Stimulated activated CD8-positive, alpha-beta memory T cell treated with anti-CD3 and anti-CD28 coated beads, Interleukin-4, amount 100 ng/mL, for 48 hours (primary cell): ENCODE measurements around the gene SETD7.
"Not testable (repeated sequence)": the region's sequence is repeated elsewhere in the genome, so short reads cannot be mapped to it uniquely, and the experiment has no call there.

Experiments used
- DNase-seq: peaks from one replicate; pipeline ENCODE4 v3.0.0-alpha.2; 2020

The SETD7 gene

DNA sequence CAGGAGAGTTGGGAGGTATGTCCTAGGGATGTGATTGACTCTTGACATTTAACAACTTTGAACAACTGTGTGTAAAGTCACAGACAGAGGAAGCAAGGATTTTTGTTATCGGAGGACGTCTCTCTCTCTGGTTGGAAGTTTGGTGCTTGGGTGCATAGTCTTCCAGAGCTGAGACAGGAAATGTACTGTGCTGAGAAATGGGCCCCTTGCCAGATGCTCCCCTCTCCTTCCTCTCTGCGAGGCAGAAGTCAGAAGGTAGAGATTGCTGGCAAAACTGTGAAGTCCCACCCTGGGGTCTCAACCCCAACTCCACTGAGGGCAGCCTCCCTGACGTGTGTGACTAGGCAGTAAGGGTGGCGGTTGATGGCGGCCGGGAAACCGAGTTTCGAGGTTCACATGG, 49.2 kb downstream of the SETD7 start:
- no peak for DNase-seq

DNA sequence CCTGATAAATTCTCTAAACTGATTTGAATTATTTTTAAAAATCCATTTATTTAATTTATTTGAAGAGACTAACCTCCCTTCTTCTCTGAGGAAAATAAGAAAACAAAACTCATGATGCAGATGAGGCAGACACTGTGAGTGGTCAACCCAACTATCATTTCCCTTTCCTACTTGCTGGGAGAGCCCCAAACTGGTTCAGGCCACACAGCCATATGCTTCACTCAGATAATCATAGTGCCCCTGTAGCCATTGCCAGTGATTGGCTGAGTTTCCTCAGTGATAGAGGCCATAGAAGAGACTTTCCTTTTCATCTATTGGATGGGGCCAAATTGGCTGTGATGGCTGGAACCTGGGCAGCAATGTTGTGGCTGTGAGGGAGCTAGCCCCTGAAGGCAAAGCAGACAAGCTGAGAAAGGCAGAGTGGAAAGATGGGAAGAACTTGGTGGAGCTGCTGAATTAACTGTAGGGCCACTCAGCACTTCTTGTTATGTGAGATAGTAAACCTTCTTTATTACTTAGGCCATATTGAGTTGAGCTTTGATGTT, 52.3 kb downstream of the SETD7 start:
- no peak for DNase-seq

DNA sequence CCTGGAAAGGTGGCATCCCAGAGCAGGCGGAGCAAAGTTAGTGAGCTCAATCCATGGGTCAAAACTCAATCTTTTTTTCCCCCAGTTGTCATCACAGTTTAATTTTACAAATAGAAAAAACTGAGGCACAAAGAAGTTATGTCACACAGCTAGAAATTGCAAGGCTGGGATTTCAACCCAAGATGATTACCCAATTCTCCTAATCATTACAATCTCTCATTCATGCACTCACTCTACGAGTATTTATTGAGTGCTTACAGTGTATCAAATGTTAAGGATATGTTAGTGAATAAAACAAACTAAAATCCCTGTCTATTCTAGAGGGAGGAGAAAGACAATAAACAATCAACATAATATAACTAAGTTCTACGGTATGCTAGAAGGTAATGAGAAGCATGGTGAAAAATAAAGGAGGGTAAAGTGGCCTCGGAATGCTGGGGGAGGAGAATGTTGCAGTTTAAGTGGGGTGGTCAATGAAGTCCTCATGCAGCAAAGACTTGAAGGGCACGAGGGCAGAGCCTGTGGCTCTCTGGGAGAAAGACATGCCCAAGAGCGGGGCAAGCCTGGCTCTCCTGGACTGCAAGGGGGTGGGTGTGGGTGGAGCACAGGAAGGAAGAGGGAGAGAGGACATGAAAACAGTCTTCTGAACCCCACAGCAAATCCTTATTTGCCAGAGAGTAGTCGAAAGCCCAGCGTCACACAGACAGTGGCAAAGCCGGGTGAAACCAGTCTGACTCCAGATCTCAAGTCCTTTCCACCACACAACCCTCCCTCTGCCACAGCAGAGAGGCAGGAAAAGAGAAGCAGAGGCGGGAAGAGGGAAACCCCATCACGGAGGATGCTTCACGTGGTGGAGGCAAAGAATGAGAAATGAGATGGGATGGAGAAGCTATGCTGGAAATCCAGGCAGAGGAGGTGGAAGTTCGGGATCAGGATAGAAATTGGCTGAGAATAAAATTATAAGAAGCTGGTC, 53.8 kb downstream of the SETD7 start:
- DNase-seq = no peak

DNA sequence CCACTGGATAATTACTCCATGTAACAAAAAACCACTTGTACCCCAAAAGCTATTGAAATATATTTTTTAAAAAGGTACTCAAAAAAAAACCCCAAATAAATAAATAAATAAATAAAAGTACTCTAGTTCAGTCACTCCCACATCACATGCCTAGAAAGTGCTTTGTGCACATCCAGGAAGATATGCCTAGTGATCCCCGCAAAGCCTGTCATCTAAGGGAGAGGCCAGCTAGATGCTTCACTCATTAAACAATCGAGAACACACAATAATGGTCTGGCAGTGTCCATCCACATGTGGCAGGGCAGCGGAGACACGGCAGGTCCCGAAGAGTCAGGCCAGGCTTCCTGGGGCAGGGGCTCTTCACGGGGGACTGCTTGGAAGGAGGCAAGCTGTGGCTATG, 54.5 kb downstream of the SETD7 start:
- DNase-seq = no peak

DNA sequence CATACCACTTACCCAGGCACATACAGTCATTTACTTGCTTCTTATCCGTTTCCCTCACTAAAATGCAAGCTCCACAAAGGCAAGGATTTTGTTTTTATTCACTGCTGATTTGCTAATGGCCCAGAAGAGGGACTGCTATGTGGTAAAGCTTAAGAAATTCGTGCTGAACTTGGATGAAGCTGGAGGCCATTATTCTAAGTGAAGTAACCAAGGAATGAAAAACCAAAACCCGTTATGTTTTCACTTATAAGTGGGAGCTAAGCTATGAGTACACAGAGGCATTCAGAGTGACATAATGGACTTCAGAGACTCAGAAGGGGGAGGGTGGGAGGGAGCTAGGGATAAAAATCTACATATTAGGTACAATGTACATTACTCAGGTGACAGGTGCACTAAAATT, 54.9 kb downstream of the SETD7 start:
- no peak for DNase-seq

DNA sequence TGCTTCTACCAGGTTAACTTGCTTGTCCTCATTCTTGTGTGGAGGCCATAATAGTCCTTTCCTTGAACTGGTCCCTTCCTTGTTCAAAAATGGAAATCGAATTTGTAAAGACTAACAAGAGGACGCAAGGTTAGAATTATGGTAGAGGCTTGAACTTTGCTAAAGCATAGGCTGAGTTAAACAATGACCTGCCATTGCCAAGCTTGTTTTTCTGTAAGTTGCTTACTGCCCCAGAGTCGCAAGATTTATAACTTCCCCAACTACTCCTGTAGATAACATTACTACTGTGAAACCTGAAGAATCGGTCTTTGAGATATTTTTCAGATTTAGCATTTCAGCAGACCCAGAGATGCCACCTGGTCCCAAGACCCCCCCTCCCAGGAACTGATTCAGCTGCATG, 56.8 kb downstream of the SETD7 start:
- DNase-seq = no peak

DNA sequence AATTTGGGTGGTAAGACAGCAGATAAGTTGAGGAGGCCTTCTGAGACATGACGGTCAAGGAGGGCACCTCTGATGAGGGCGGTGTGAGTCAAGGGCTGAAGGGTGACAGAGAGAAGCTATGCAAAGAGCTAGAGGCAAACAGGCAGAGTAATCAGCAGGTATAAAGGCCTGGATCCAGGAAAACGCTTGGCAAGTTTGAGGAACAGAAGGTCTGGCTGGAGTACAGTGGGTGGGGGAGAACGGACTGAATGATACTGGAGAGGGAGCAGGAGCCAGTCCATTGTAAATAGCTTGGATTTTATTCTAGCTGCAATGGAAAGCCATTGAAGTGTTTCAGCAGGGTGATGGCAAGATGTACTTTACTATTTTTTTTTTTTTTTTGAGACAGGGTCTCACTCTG, 62.8 kb downstream of the SETD7 start:
- no peak for DNase-seq

DNA sequence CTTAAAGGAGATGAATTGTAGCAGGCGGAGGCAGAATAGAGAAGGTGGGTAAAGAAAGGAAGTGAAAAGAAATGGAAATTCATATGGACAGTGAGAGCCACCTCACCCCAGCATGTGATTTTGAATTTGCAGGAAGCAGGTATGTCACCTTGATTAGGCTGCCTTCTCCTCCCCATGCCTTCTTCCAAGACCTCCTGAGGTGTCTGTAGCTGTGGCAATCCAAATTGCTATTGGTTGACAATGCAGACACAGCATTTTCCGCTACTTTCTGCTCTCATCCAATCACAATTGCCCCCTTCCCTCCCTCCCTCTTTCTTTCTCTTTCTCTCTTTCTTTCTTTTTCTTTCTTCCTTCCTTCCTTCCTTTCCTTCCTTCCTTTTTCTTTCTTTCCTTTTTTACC, 63.6 kb downstream of the SETD7 start:
- DNase-seq = no peak

DNA sequence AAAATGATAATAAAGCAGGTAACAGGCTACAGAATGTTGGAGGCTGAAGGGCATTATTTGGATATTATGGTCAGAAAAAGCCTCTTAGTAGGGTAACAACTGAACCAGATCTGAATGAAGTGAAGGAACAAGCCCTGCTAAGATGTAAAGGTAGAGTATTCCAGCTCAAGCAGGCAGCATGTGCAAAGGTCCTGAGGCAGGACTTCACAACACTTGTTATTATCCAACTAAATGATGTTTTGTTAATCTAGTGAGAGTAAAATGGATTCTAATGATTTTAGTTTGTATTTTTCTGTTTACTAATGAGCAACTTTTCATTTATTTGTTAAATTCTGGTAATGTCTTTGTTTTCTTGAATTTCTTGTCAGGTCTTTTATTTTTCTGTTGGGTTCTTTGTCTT, 66.4 kb downstream of the SETD7 start:
- DNase-seq = no peak

DNA sequence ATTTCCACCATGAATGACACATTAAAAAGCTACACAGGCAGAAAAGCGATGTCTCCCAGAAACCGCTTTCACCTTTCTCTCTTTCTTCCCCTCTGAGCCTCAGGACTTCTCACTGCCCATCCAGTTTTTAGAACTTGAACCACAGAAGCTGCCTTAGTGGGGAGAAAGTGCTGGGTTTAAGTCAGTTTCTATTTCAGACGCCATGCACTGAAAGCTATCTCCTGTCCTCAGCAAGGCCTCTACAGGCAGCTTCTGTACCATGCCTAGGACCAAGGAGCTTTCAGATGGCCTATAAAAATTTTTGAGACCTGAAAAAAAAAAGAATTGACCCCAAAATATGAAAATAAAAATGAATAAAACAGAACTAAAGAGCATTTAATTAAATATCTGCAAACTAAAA, 67.6 kb downstream of the SETD7 start:
- no peak for DNase-seq

DNA sequence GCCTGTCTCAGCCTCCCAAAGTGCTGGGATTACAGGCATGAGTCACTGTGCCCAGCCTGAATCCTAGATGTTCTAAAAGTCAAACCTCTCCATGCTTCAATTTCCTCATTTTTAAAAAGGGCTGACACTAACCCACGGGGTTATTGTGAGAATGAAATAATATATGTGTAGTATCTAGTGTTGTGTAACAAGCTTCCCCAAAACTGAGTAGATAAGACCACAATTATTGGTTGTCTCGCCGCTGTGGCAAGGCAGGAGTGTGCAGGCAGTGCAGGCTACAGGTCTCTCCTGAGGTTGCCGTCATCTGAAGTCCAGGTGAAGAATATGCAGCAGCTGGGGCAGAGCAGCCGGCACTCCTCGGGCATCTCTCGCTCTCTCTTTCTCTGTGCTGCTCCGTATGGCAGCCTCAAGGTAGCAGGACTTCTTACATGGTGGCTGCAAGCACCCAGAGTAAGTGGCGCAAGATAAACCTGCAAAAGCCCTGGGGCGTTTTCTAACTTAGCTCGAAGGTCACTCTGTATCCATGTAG, 71.2 kb downstream of the SETD7 start:
- DNase-seq = no peak

DNA sequence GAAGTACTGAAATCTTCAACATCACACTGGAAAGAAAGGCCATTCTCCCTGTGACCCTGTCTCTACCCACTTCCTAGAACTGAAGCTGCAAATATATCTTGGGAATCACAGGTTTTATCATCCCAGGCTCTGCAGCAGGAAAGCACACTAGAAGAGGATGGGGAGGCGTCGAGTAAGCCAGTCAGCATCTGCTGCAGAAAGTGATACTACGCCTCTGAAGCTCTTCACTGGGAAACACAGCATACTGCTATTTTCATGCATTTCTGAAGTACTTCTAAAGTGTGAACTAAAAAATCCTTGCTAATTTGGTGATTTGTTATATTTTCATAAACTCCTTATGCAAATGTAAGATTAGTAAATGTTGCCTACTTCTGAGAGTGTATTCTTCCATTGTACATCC, 73.0 kb downstream of the SETD7 start:
- no peak for DNase-seq

DNA sequence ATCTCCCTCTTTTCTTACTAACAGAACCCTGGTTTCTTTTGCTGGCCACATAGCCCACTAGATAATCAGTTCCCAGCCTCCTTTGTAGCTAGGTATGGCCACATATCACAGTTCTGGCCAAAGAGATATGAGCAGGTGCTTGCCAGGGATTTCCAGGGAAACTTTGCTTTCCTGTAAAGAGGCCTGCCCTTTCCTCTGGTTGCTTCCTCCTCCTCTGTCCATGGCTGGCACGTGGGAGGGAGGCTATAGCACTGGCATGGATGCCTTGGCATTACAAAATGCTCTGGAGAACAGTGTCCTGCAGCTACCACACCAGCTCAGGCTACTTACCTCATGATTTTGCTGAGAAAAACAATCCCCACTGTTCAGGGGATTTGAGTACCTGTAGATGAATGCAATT, 74.6 kb downstream of the SETD7 start:
- no peak for DNase-seq

DNA sequence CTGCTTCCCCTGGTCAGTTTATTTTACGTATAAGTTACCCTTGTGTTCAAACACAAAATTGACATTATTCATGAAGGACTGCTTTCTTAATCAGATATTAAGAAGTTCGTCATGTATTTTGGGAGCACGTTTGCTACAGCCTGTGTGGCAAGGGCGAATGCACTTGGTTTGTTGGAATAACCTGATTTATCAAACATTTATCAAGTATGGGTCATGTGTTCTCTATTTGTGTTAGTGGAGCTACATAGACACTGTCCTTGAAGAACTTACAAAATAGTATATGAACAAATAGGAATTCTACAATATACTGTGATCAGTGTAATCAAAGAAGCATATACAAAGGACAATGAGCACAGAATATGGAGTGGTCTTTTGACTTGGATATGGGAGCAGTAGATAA, 79.7 kb downstream of the SETD7 start:
- no peak for DNase-seq

DNA sequence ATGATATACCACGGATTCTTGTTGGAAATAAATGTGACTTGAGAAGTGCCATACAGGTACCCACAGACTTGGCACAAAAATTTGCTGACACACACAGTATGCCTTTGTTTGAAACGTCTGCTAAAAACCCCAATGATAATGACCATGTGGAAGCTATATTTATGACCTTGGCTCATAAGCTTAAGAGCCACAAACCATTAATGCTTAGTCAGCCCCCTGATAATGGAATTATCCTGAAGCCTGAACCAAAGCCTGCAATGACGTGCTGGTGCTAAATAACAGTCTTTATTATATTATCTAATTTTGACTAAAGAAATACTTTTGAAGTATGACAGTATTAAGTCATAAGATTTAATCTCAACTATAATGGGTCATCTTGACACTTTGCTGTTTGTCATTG, 83.2 kb downstream of the SETD7 start:
- no peak for DNase-seq

DNA sequence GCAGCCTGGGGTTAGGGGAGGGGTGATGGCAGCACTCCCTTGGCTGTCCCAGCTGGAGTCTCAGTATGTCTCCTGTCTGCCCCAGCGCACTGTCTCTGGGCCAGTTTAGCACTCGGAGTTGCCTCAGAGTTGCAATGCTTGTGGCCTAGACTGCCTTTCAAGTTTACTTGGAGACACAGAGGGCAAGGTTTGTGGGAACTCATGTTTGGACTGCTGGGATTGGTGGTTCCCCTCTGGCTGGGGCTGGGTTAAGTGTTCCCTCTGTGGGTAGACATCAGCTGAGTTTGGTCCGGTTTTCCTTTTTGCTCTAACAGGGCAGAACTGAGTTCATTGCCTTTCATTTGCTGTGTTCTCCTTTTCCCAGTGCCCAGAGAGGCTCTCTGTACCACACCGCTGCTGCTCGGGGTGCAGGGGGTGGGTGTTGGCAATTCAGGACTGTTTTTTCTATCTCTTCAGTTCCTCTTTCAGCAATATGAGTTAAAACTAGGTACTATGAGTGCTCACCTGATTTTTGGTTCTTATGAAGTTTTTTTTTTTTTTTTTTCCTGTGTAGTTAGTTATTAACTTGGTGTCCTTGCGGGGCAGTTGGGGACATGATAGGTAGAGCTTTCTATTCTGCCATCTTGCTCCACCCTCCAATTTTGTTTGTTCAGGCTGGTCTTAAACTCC, 84.9 kb downstream of the SETD7 start:
- DNase-seq = no peak

DNA sequence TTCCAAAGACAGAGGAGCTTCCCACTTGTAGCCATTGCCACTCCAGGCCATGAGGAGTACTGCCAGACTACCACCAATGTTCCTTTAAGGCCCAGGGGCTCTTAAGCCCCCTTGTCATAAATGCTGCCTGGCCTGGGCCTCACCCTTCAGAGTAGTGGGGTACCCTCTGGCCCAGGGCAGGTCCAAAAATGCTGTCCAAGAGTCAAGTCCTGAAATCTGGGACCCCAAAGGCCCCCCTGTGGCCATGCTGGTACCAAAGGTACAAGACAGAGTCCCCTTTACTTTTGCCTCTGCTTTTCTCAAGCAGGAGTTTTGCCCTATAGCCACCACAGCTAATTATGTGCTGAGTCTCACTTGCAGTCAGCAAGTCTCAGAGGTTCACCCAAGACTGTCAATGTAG, 85.7 kb downstream of the SETD7 start:
- no peak for DNase-seq

DNA sequence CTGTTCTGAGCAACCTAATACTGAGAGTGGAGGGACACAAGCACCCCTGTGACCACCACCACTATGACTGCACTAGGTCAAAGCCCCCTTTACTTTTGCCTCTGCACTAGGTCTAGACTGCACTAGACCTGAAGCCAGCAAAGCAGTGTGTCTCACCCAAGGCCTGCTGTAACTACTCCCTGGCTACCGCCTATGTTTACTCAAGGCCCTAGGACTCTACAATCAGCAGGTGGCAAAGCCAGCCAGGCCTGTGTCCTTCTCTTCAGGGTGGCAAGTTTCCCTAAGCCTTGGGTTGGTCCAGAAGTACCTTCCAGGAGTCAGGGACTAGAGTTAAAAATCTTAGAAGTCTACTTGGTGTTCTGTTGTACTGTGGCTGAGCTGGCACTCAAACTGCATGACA, 86.2 kb downstream of the SETD7 start:
- DNase-seq = no peak

DNA sequence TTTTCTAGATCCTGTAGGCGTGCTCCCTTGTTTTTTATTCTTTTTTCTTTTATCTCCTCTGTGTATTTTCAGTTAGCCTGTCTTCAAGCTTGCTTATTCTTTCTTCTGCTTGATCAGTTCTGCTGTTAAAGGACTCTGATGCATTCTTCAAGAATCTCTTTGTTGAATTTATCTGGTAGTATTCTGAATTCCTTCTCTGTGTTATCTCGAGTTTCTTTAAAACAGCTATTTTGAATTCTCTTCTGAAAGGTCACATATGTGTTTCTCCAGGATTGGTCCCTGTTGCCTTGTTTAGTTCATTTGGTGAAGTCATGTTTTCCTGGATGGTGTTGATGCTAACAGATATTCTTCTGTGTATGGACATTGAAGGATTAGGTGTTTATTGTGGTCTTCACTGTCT, 86.8 kb downstream of the SETD7 start:
- DNase-seq = no peak

DNA sequence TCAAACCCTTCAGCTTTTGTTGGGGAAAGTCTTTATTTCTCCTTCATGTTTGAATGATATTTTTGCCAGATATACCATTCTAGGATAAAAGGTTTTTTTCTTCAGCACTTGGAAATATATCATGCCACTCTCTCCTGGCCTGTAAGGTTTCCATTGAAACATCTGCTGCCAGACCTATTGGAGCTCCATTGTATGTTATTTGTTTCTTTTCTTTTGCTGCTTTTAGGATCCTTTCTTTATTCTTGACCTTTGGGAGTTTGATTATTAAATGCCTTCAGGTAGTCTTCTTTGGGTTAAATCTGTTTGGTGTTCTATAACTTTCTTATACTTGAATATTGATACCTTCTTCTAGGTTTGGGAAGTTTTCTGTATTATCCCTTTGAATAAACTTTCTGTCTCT, 87.3 kb downstream of the SETD7 start:
- not testable (repeated sequence) for DNase-seq

DNA sequence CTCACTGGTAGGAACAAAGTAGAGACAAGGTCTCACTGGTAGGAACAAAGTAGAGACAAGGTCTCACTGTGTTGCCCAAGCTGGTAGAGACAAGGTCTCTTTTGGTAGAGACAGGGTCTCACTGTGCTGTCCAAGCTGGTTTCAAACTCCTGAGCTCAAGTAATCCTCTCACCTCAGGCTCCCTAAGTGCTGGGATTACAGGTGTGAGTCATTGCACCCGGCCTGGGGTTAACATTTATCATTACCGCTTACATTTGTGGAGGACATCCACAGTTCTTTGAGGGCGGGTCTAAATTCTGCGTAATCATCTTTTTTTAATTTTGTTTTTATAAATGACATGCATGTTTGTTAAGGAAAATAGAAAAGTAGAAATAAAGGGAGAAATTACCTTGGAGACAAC, 90.1 kb downstream of the SETD7 start:
- no peak for DNase-seq

DNA sequence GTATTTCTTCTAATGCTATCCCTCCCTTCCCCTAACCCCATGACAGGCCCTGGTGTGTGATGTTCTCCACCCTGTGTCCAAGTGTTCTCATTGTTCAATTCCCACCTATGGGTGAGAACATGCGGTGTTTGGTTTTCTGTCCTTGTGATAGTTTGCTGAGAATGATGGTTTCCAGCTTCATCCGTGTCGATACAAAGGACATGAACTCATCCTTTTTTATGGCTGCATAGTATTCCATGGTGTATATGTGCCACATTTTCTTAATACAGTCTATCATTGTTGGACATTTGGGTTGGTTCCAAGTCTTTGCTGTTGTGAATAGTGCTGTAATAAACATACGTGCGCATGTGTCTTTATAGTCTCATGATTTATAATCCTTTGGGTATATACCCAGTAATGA, 91.5 kb downstream of the SETD7 start:
- DNase-seq = not testable (repeated sequence)

DNA sequence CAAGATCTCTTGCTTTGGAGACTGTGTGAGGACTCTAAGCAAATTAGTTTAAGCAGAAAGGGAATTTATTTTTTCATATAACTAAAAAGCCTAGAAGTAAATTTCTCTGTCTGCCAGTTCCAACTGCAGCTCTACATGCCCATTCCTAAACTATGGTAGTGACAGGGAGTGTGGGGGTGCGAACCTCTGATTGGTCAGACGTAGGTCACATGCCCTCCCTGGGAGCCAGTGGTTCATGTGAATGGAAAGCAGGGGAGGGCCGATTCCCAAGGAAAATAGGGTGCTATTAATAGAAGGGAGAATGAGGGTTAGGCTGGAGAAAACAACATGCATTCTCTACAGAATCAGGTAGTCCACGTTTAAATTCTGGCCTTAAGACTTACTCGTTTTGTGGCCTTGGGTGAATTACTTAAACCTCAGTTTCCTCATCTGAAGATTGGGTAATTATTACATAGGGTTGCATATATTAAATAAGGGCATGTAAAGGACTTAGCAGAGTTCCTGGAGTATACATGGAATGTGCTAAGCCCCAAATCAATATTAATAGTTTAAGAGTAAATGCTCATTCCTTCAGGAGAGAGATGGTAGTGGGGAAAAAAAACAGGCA, 94.9 kb downstream of the SETD7 start:
- DNase-seq = no peak

DNA sequence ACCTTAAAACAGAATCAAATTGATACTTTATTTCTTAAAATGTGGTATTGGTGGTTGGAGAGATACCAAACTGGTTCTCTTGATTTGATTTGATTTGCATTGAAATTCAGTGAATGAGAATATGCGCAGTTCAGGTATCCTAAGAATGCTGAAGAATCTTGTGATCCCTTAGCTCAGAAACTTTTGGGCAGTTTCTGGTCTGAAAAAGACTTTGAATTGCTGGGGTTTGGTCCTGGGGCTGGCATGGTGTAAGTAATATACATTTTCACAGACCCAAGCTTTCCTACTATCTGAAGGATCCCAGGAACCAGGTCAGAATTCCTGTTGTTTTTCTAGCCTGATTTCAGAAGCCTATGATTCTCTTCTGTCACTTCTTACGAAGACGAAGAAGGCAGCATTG, 95.5 kb downstream of the SETD7 start:
- DNase-seq = no peak
